Ammon's horn (tissue), 1 donor: ENCODE data around the gene RAMP1.
"Not testable (repeated sequence)": the region's sequence is repeated elsewhere in the genome, so short reads cannot be mapped to it uniquely, and the experiment has no call there.

Experiments
- DNase-seq: peaks from one replicate; pipeline ENCODE4 v3.0.0-alpha.2; 2016; ENCODE audit warnings: low spot score

Gene RAMP1

GRCh38 chr2:237863689-237864443 lies 4.4 kb downstream of the RAMP1 start:
- no peak for DNase-seq

- DNase-seq = no peak
Observed at GRCh38 chr2:237864444-237864931, 5.1 kb downstream of the RAMP1 start.

- DNase-seq = no peak
Observed at GRCh38 chr2:237864940-237865622, 5.7 kb downstream of the RAMP1 start.

GRCh38 chr2:237865623-237866041 lies 6.2 kb downstream of the RAMP1 start:
- DNase-seq = no peak

- no peak for DNase-seq
Observed at GRCh38 chr2:237866101-237866621, 6.7 kb downstream of the RAMP1 start.

- DNase-seq = no peak
Observed at GRCh38 chr2:237867465-237867864, 8.0 kb downstream of the RAMP1 start.

- not testable (repeated sequence) for DNase-seq
Observed at GRCh38 chr2:237868074-237868473, 8.7 kb downstream of the RAMP1 start.

- no peak for DNase-seq
Observed at GRCh38 chr2:237868631-237869342, 9.4 kb downstream of the RAMP1 start.

DNA sequence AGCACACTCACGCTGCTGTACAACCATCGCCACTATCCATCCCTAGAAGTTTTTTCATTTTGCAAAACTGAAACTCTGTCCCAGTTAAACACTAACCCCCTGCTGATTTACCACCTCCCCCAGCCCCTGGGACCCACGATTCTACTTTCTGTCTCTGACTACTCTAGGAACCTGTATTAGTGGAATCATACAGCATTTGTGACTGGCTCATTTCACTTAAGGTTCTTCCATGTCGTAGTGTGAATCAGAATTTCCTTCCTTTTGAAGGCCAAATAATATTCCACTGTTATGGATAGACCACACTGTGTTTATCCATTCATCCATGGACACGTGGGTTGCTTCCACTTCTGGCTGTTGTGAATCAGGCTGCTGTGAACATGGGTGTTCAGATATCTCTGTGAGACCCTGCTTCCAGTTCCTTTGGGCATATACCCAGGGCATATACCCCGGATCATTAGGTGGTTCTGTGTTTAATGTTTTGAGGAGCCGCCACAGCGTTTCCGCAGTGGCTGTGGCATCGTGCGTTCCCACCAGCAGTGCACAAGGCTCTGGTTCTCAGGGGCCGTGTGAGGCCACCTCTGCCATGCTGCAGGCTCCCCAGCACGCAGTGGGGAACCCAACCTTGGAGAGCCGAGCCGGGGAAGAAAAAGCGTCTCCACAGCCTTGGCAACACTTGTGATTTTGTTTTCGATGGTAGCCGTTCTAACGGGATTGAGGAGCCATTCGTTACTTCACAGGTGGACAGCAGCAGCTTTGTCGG lies 10.1 kb downstream of the RAMP1 start:
- no peak for DNase-seq

DNA sequence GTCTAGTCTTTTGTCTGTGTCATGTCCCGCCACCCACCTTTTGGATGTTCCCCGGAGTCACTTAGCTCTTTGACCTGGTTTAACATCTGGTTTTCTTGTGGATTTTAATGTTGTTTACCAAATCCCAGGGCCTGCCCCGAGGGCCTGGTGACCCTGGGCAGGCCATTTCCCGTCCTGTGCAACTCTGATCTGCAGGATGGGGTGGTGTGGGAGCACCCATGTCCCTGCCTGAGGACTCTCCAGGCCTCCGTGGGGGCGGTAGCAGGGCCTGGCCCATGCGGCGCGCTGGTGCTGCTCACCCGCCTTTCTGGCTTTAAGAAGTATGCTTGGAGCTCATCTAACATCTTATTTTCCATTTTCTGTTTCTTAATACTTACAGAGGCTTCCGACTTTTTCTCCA lies 10.7 kb downstream of the RAMP1 start:
- no peak for DNase-seq

- no peak for DNase-seq
Observed at GRCh38 chr2:237870754-237871651, 11.6 kb downstream of the RAMP1 start.

DNA sequence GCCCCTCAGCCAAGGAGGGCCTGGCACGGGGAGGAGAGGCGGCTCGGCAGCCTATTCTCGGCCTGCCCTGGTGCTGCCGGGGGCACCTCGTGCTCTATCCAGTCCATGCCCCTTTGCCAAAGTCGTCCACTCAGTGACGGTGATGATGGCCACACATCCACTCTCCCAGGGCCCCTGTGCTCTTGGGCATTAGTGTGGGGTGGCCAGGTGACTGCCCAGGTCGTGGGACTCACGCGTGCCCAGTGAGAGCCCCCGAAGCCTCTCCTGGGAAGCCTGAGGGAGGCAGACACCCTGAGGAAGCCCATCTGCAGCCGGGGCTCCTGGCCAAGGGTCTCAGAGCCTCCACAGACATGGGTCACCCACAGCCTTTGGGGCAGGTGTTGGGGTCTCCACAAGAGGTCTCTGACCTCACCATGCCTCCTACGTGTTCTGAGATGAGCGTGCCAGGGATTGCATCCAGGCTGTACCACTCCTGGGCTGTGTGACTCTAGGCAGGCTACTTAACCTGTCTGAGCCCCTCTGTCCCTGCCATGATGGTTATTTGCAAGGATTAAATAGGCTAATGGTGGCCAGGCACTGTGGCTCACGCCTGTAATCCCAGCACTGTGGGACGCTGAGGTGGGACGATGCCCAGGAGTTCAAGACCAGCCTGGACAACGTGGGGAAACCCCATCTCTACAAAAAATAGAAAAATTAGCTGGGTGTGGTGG lies 12.9 kb downstream of the RAMP1 start:
- no peak for DNase-seq

DNA sequence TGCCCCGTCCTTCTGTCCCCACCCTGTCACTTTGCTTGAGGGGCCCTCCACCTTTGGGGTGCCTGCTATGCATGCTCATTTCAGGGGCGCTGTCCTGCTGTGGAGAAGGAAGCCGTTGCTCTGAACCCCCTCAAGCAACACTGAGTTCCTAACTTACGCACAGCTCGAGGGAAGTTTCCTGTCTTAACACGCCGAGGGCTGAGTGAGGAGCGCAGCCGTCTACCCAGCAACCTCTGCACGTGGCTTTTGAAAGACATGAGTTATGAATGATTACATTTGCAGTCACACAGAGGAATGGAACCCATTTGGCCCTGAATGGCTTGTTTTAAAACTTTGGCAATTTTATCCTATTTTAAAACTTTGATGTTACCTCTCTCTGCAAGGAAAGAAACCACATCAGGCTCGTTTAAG lies 14.0 kb downstream of the RAMP1 start:
- DNase-seq = no peak

- DNase-seq = no peak
Observed at GRCh38 chr2:237873897-237874551, 14.6 kb downstream of the RAMP1 start.

DNA sequence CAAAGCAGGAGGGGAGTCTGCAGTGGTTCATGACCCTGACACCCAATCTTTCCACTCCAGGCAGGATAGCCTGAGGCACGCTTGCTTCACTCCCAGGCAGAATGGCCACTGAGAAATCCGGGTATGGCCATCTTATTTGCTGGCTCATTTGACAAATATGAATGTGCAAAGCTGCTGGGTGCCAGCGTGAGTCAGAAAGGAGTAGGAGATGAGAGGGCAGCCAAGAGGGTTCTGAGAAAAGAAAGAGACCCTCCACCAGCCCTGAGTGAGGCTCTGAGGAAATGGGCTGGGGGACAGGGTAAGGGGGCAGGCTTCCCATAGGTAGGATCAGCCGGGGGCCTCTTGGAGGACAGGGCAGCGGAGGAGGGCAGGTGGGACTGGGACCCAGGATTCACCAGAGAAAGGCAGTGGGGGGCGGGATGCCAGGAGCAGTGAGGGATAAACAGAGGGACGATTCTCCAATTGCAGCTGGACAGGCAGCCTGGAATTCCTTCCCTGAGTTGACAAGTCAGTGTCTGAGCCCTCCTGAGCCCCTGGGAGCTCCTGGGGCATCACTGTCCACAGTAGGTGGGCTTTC lies 15.2 kb downstream of the RAMP1 start:
- DNase-seq = no peak

DNA sequence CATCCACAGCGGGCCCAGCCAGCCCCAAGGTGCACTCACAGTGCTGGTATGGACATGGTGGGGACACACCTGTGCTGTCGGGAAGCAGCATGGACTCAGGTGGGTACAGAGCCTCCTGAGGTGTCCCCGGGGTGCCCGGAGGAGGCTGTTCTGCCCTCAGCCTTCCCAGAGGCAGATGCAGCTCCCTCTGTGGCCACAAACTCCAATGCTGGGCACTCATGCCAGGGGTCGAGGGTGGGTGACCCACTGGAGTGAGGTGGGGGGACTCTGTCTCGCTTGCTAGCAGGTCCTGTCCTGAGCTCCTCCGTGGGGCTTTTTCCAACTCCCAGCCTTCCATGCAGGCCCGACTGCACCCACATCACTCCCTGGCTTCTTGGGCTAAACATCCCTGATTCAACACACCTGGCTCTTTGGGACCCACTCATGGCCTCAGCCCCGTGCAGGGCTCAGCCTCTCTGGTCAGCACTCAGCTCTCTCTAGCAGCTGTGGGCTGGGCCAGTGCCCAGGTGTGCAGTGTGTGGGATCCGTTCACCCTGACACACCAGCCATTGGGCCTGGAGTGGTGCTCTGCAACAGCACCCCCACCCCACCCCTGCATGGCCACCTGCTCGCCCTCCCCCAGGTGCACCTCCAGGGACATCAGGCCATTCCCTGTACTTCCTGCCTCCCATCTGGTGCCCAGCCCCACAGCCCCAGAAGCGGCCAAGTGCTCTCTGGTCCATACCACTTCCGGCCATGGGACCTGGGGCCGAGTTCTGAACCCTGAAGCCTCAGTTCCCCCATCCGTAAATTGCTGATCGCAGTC lies 16.0 kb downstream of the RAMP1 start:
- no peak for DNase-seq

DNA sequence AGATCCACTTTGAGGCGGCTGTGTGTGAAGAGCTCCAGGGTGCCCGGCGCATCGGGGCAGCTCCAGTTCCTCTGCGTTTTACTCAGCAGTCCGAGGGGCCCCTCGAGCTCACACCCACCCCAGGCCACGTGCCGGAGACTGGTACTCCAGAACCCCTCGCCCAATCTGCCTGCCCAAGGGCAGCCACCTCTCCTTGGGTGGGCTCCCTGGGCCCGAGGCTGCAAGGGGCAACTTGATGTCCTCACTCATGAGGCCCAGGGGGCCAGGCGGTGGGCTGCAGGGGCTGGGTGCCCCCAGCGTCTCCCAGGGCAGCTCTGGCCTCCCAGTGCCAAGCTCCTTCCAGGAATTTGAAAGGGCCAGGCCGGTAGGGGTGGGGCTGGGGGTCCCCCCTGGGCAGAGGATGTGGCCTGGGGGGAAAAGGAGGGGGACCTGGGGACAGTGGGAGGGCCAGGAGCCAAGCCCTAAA lies 16.7 kb downstream of the RAMP1 start:
- DNase-seq = no peak

DNA sequence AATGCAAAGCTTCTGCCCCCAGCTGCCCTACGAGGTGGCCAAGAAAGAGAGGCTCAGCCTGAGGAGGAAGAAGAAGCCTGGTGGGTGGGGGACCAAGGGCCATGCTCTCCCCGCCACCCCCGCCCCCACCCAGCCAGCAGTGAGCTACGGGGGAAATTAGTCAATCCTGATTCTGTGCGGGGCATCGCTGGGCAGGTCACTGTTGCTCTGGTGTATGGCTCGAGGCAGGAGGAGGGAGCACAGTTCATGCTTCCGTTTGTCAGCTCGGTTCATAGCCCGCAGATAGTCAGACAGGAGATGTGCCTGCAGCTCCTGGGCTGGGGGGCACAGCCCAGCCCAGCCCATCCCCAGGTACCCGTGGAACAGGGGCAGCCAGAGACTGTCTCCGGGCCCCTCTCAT lies 17.1 kb downstream of the RAMP1 start:
- no peak for DNase-seq
